Ecto neural progenitor cell (in vitro differentiated cells): ENCODE results near the gene POGZ.
"Not testable (repeated sequence)": the region's sequence is repeated elsewhere in the genome, so short reads cannot be mapped to it uniquely, and the experiment has no call there.

Experiments used
- DNase-seq: peaks from one replicate; pipeline ENCODE4 v3.0.0-alpha.2; 2018; ENCODE audit warnings: low spot score

POGZ gene

GRCh38 chr1:151408891-151409290, 50.4 kb downstream of the POGZ start:
- no peak for DNase-seq

- no peak for DNase-seq
These were observed 52.0 kb downstream of the POGZ start for GRCh38 chr1:151407304-151407703.

- no peak for DNase-seq
These were observed 53.1 kb downstream of the POGZ start for GRCh38 chr1:151406176-151406575.

GRCh38 chr1:151405187-151405951, 53.9 kb downstream of the POGZ start:
- no peak for DNase-seq

- DNase-seq = no peak
These were observed 55.7 kb downstream of the POGZ start for GRCh38 chr1:151403612-151404011.

- no peak for DNase-seq
These were observed 56.5 kb downstream of the POGZ start for GRCh38 chr1:151402764-151403163.

- no peak for DNase-seq
These were observed 57.4 kb downstream of the POGZ start for GRCh38 chr1:151401860-151402259.

- DNase-seq = no peak
These were observed 58.0 kb downstream of the POGZ start for GRCh38 chr1:151401125-151401788.

GRCh38 chr1:151399324-151400171, 59.7 kb downstream of the POGZ start, which contains the start of gene PSMB4:
Gene PSMB4, plus strand, starts transcription at chr1:151399573. Its CDS starts 15 bp downstream, at chr1:151399588.
- peak; percentile 83 for DNase-seq

- not testable (repeated sequence) for DNase-seq
These were observed 63.0 kb downstream of the POGZ start for GRCh38 chr1:151396265-151396664.

- DNase-seq = no peak
These were observed 65.7 kb downstream of the POGZ start for GRCh38 chr1:151393583-151393982.

- no peak for DNase-seq
These were observed 68.2 kb downstream of the POGZ start for GRCh38 chr1:151391079-151391563.

GRCh38 chr1:151390221-151391078, 68.8 kb downstream of the POGZ start:
- DNase-seq = not testable (repeated sequence)

GRCh38 chr1:151386002-151386401, 73.3 kb downstream of the POGZ start:
- no peak for DNase-seq

- DNase-seq = no peak
These were observed 74.7 kb downstream of the POGZ start for GRCh38 chr1:151384584-151384983.

- no peak for DNase-seq
These were observed 82.0 kb downstream of the POGZ start for GRCh38 chr1:151377150-151377884.

- DNase-seq = no peak
These were observed 86.1 kb downstream of the POGZ start for GRCh38 chr1:151373196-151373595.

- DNase-seq = peak; percentile 79
These were observed 87.0 kb downstream of the POGZ start, which contains the start of gene SELENBP1 for GRCh38 chr1:151372058-151372934. Gene SELENBP1, minus strand, starts transcription at chr1:151372705. Its CDS starts 64 bp downstream, at chr1:151372641.

GRCh38 chr1:151371370-151372057, 87.8 kb downstream of the POGZ start:
- DNase-seq = no peak
